ENCODE measurements around the gene LCA5.
"Not testable (repeated sequence)": the region's sequence is repeated elsewhere in the genome, so short reads cannot be mapped to it uniquely, and the experiment has no call there.

Gene LCA5

GRCh38 chr6:79463621-79464050 lies 73.6 kb downstream of the LCA5 start:
- no peak for DNase-seq

DNA sequence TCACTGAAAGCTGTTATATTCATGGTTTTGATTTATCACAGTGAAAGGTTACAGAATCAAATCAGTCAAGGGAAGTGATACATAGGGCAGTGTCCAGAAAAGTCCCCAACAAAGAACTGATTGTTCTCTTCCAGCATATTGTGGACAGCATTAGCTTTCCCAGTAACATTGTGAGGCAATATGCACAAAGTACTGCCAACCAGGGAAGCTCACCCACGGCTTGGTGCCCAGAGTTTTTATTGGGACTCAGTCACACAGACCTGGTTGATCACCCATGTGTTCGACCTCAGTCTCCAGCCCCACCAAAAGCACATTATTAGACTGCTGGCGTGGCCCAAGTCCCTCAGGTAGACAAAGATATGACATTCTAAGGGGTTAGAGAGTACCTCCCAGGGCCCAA lies 76.0 kb downstream of the LCA5 start:
- DNase-seq = no peak

GRCh38 chr6:79455446-79455845 lies 81.8 kb downstream of the LCA5 start:
- DNase-seq = no peak

DNA sequence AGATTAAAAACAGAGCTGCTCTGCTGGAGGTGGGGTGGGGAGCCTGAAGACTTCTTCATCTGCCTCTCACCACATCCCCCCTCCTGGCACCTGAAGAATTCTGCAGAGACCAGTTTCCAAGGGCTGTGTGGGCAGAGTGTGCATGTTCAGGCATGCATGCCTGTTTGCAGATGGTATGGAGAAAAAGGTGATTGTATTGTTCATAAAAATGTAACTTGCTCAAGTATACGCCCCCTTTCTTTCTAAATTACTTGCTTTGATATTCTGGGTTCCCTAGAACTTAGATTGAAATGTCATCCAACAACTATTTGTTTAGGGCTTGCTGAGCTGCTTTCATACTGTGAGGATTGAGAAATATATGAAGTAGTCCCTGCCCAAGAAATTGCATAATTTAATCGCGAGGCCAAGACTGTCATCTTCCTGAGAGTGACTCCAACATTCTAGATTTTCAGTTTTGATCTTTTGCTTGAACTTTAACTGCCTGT lies 83.6 kb downstream of the LCA5 start:
- no peak for DNase-seq

- no peak for DNase-seq
These were observed 86.2 kb downstream of the LCA5 start for GRCh38 chr6:79450984-79451383.

GRCh38 chr6:79446006-79446405 lies 91.2 kb downstream of the LCA5 start:
- DNase-seq = no peak

- not testable (repeated sequence) for DNase-seq
These were observed 93.4 kb downstream of the LCA5 start for GRCh38 chr6:79443876-79444275.

DNA sequence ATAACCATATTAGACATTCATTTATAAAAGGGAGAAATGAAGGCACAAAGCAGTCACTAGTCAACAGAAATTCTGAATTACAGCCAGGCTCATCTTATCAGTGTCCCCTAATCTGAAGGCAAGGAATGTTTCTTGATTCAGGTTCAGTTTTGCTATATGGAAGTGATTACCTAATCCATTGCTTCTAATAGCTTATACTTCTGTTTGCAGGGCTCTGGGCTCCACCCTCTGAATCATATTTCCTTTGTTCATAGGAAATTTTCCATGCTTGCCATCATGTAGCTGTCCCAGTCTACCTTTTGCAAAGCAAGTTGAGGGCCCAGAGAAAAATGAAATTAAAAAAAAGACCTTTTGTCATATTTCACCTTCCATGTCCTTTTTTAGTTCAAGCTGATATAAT lies 96.0 kb downstream of the LCA5 start:
- DNase-seq = no peak

- no peak for DNase-seq
These were observed 96.6 kb downstream of the LCA5 start for GRCh38 chr6:79440598-79440997.

- no peak for DNase-seq
These were observed 99.2 kb downstream of the LCA5 start for GRCh38 chr6:79438030-79438429.

DNA sequence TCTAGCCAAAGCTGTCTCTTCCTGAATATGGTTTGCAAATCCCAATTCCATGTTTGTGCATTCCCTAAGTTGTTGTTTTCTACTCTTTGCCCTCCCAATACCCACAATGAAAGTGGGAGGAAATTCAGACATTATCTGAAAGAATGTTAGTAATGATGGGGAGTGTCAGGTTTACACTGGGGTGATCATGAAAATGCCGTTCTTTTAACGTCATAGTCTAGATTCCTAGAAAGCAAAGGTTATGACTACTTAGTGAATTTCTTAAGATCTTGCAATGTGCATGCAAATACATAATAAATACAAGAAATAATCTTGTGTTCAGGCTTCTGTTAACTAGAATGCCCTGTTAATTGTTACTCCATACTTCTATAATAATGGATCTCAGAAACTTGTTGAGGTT lies 101.0 kb downstream of the LCA5 start:
- no peak for DNase-seq

- DNase-seq = no peak
These were observed 101.5 kb downstream of the LCA5 start for GRCh38 chr6:79435746-79436145.
